GM12878 (cell line): ENCODE results near the gene OR13J1. TPM values are rescaled to one million over a fixed set of nuclear protein-coding genes. Genes with fewer than 3 reads are reported as not detected.

Experiments
- ATAC-seq: fragments of 200-7000 bp; cut with Tn5 transposase; 3 replicates; pipeline ENCODE4 v1.9.1; 2020; ENCODE audit warnings: mild to moderate bottlenecking, moderate library complexity
- BruUV-seq: library from RNA; stranded (reverse); fragments of 400-500 nt; replicated peaks from 2 replicates; lab custom pipeline; 2021; lab: Mats Ljungman, UMichigan
- CTCF ChIA-PET: fragments of 300-600 bp; sonication (Branson Sonifier 250); formaldehyde crosslinking; extraction: SDS; loops from one replicate; lab custom pipeline; 2021; ENCODE audit warnings: inconsistent platforms; lab: Yijun Ruan, JAX
- POLR2A ChIA-PET: fragments of 350-600 bp; formaldehyde crosslinking; extraction: SDS; loops from one replicate; lab custom pipeline; 2021; ENCODE audit warnings: inconsistent platforms; lab: Charles Lee
- RAD21 ChIA-PET: fragments of 300-600 bp; sonication (Branson Sonifier 250); formaldehyde crosslinking; loops from one replicate; lab custom pipeline; 2023; ENCODE audit warnings: antibody characterized with exemption; ENCODE audit not compliant: unreplicated experiment; lab: Charles Lee
- SMC1A ChIA-PET: fragments of 300-600 bp; sonication (Branson Sonifier 250); formaldehyde crosslinking; loops from one replicate; lab custom pipeline; 2023; ENCODE audit not compliant: unreplicated experiment, uncharacterized antibody; lab: Charles Lee
- DNase-seq: peaks from one replicate; pipeline ENCODE4 v3.0.0-alpha.2; 2011; ENCODE audit warnings: low read depth, low spot score
- FAIRE-seq: peaks from 3 replicates; lab custom pipeline; 2011; peaks lifted over from hg19 to GRCh38; lab: Jason Lieb, UNC
- H2AFZ ChIP-seq: 2 replicates; pipeline ENCODE4 v1.6.0; 2011; ENCODE audit warnings: low read depth, low read length, control low read depth; ENCODE audit not compliant: control insufficient read depth
- H3K27ac ChIP-seq: 2 replicates; pipeline ENCODE4 v1.5.1; 2011; ENCODE audit warnings: control low read depth; ENCODE audit not compliant: control insufficient read depth, insufficient read depth
- H3K27me3 ChIP-seq, 2 experiments: replicated peaks in 1 of 2; 2 replicates each; pipeline versions ENCODE4 v1.6.0 to v1.6.1; 2011; ENCODE audit warnings: low read length in 1 of 2; ENCODE audit not compliant: control insufficient read depth in 2 of 2, insufficient read depth in 2 of 2
- H3K36me3 ChIP-seq, 2 experiments: 2 replicates each; pipeline ENCODE4 v1.5.1; 2011; ENCODE audit warnings: low read length in 1 of 2; ENCODE audit not compliant: control insufficient read depth in 2 of 2, insufficient read depth in 2 of 2
- H3K4me1 ChIP-seq: 2 replicates; pipeline ENCODE4 v1.6.1; 2011; ENCODE audit warnings: mild to moderate bottlenecking, low read length, moderate library complexity, mixed read lengths; ENCODE audit not compliant: control insufficient read depth, insufficient read depth
- H3K4me2 ChIP-seq: 2 replicates; pipeline ENCODE4 v1.6.0; 2011; ENCODE audit warnings: control low read depth; ENCODE audit not compliant: control insufficient read depth, insufficient read depth
- H3K4me3 ChIP-seq: fragments of 200-600 bp; sonication (generic); 2 replicates; pipeline ENCODE4 v1.5.1; 2016
- H3K79me2 ChIP-seq: 2 replicates; pipeline ENCODE4 v1.6.0; 2011; ENCODE audit warnings: low read length; ENCODE audit not compliant: control insufficient read depth, insufficient read depth
- H3K9ac ChIP-seq: 2 replicates; pipeline ENCODE4 v1.8.0; 2011; ENCODE audit warnings: low read length, control low read depth, mixed read lengths; ENCODE audit not compliant: control insufficient read depth, insufficient read depth
- H3K9me3 ChIP-seq: replicated peaks from 3 replicates; pipeline ENCODE4 v1.5.1; 2011; ENCODE audit warnings: mild to moderate bottlenecking, low read length; ENCODE audit not compliant: control insufficient read depth, insufficient read depth
- H4K20me1 ChIP-seq: 2 replicates; pipeline ENCODE4 v1.6.0; 2011; ENCODE audit not compliant: control insufficient read depth, insufficient read depth
- CBX5 ChIP-seq: sonication (generic); IDR thresholded peaks from 2 replicates; pipeline ENCODE4 v1.6.1; 2016; ENCODE audit warnings: low read depth, moderate library complexity, mild to moderate bottlenecking, inconsistent platforms
- PAX5 ChIP-seq: IDR thresholded peaks from 2 replicates; pipeline ENCODE4 v1.6.1; 2011; ENCODE audit warnings: low read depth, low read length, borderline replicate concordance
- PML ChIP-seq: IDR thresholded peaks from 2 replicates; pipeline ENCODE4 v1.6.1; 2012; ENCODE audit warnings: low read length, inconsistent platforms
- SMAD5 ChIP-seq: IDR thresholded peaks from 2 replicates; pipeline ENCODE4 v1.6.1; 2016; ENCODE audit warnings: antibody characterized with exemption, low read depth
- ZNF207 ChIP-seq: fragments of 450-650 bp; IDR thresholded peaks from 2 replicates; pipeline ENCODE4 v1.6.1; 2014; ENCODE audit warnings: antibody characterized with exemption, mild to moderate bottlenecking, borderline replicate concordance
- WGBS: methylation state at CpG from one replicate; pipeline ENCODE4 v1.1.6; 2016; ENCODE audit warnings: low lambda C conversion rate; ENCODE audit not compliant: insufficient replicate concordance, insufficient coverage; ENCODE audit errors: missing lambda C conversion rate; 5-methylcytosine and 5-hydroxymethylcytosine counted together
- in situ Hi-C: fragments of 300-500 bp; cut with MboI; formaldehyde crosslinking; loops from 9 replicates; pipeline ENCODE4 v1.14.3; 2018; ENCODE audit warnings: mixed read lengths
- intact Hi-C: fragments of 100-400 bp; cut with micrococcal nuclease; formaldehyde crosslinking; loops from one replicate; pipeline ENCODE4 v1.14.2; 2022; ENCODE audit not compliant: unreplicated experiment
- polyA plus RNA-seq, 11 experiments: library from polyadenylated mRNA; depleted of rRNA in 4 of 11; unstranded in 6 of 11; stranded (reverse) in 5 of 11; fragments of >200 nt; fragmentation: Nextera tagmentation in 4 of 11; fragmentation: Illumina TruSeq in 1 of 11; extraction: Ambion mirVana in 4 of 11; extraction: Trizol in 1 of 11; gene quantifications; 1 replicate in 1 of 11; 2 replicates in 10 of 11; pipeline versions ENCODE4 v1.2.1 to v1.2.3, GENCODE V29; 2011 to 2016; ENCODE audit warnings: inconsistent platforms in 2 of 11, missing spikeins in 2 of 11, low read depth in 1 of 11
- total RNA-seq, 4 experiments: library from RNA; depleted of rRNA in 3 of 4; stranded (reverse); fragments of >200 nt in 3 of 4; fragmentation: Illumina TruSeq in 1 of 4; extraction: Trizol in 1 of 4; gene quantifications; 2 replicates each; pipeline versions ENCODE4 v1.2.1 to v1.2.3, GENCODE V29; 2013 to 2021
- TF ChIP-seq, protein P1 (sequence below): fragments of 450-650 bp; formaldehyde crosslinking; IDR thresholded peaks from 2 replicates; pipeline ENCODE4 v1.4.0; 2020; ENCODE audit warnings: mild to moderate bottlenecking, moderate library complexity
- TF ChIP-seq, protein P2 (sequence below): fragments of 450-650 bp; IDR thresholded peaks from 2 replicates; pipeline ENCODE4 v1.6.1; 2017; ENCODE audit warnings: mild to moderate bottlenecking, moderate library complexity
- TF ChIP-seq, protein P3 (sequence below): IDR thresholded peaks from 2 replicates; pipeline ENCODE4 v1.6.1; 2012; ENCODE audit warnings: low read depth, low read length, improper control_type of control experiment
- TF ChIP-seq, protein P4 (sequence below): IDR thresholded peaks from 2 replicates; pipeline ENCODE4 v1.6.1; 2011; ENCODE audit warnings: low read depth, low read length, improper control_type of control experiment, borderline replicate concordance
- TF ChIP-seq, protein P5 (sequence below): IDR thresholded peaks from 2 replicates; pipeline ENCODE4 v1.6.1; 2012; ENCODE audit warnings: low read depth, low read length, improper control_type of control experiment
- TF ChIP-seq, protein P6 (sequence below): fragments of 450-650 bp; IDR thresholded peaks from 2 replicates; pipeline ENCODE4 v1.6.1; 2014; ENCODE audit warnings: mild to moderate bottlenecking

OR13J1 gene
- total and polyA plus RNA-seq, 10 of the 15 experiments (the other 5 are each of a cell fraction or from before 2014, with no cell fraction given): not detected

DNA sequence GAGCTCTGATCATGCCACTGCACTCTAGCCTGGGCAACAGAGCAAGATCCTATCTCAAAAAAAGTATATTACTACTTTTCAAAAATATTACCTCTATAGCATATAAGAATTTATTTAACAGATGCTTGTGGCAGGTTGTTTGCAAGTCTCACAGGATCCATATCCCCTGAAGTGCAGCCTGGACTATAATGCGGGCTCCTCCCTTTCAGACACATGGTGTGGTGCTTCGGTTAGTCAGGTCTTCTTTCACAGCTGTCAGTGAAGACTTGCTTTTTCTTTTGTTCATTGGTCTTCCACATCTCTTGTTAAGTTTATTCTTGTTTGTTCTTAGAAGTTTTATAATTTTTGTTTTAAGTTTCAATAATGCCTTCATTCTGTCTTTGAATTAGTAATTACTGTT is 26.4 kb upstream of the OR13J1 start (continued):
- TF ChIP-seq ZNF207 (no peak), PML (no peak)

DNA sequence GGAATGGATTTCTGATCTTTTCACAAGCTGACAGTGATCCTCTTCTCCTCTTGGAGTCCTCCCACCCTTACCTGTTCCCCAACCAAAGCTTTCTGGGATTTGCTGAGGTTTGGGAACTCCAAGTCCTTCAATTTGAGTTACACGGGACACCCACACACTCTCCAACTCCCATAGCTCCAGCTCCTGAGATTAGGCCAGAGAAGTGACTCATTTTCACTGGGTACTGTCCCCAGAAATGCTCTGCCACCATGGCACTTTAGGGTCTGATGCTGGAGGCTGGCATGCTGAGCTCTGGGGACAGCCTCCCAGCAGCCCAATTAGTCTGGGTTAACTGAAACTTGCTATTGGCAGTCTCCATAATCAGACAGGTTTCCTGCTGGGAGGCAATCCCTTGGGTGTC is 21.9 kb upstream of the OR13J1 start:
- H3K4me1 ChIP-seq: no peaks in the 10 kb centered on the region
- H3K36me3 ChIP-seq: no peaks in the 10 kb centered on the region
- CTCF ChIA-PET: interaction anchor here (1.0 to 2.0 kb wide), 4 partner anchors 10 to 66 kb away, joined by 3 to 15 read pairs (median 4); no protein-coding TSS in a partner anchor
- no peak for DNase-seq
- no peak for ATAC-seq
- no TSS peak for BruUV-seq
- H4K20me1 ChIP-seq: no peaks in the 10 kb centered on the region
- no peaks in the 10 kb centered on the region for H3K79me2 ChIP-seq
- no peak overlapping the region for H3K27ac ChIP-seq
- RAD21 ChIA-PET: interaction anchor here (1.6 kb wide), 1 partner anchor 10 kb away, joined by 4 read pairs; no protein-coding TSS in a partner anchor
- POLR2A ChIA-PET: no interaction called here
- H3K9me3 ChIP-seq: no peaks in the 10 kb centered on the region
- FAIRE-seq: no peak
- in situ Hi-C loops (no loop called here), intact Hi-C loops (no loop called here)
- no peak overlapping the region for H2AFZ ChIP-seq
- 100% methylated on average over 1 of the region's 1 CpG for WGBS
- H3K4me2 ChIP-seq: no peak overlapping the region
- H3K9ac ChIP-seq: no peak overlapping the region
- no peak overlapping the region for H3K4me3 ChIP-seq
- H3K27me3 ChIP-seq: no peaks in the 10 kb centered on the region
- SMC1A ChIA-PET: interaction anchor here (1.2 kb wide), 1 partner anchor 53 kb away, joined by 3 read pairs; no protein-coding TSS in a partner anchor
- TF ChIP-seq, protein P1, sequence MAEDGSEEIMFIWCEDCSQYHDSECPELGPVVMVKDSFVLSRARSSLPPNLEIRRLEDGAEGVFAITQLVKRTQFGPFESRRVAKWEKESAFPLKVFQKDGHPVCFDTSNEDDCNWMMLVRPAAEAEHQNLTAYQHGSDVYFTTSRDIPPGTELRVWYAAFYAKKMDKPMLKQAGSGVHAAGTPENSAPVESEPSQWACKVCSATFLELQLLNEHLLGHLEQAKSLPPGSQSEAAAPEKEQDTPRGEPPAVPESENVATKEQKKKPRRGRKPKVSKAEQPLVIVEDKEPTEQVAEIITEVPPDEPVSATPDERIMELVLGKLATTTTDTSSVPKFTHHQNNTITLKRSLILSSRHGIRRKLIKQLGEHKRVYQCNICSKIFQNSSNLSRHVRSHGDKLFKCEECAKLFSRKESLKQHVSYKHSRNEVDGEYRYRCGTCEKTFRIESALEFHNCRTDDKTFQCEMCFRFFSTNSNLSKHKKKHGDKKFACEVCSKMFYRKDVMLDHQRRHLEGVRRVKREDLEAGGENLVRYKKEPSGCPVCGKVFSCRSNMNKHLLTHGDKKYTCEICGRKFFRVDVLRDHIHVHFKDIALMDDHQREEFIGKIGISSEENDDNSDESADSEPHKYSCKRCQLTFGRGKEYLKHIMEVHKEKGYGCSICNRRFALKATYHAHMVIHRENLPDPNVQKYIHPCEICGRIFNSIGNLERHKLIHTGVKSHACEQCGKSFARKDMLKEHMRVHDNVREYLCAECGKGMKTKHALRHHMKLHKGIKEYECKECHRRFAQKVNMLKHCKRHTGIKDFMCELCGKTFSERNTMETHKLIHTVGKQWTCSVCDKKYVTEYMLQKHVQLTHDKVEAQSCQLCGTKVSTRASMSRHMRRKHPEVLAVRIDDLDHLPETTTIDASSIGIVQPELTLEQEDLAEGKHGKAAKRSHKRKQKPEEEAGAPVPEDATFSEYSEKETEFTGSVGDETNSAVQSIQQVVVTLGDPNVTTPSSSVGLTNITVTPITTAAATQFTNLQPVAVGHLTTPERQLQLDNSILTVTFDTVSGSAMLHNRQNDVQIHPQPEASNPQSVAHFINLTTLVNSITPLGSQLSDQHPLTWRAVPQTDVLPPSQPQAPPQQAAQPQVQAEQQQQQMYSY (CRISPR knock-in tag): no peak
- TF ChIP-seq, protein P2, sequence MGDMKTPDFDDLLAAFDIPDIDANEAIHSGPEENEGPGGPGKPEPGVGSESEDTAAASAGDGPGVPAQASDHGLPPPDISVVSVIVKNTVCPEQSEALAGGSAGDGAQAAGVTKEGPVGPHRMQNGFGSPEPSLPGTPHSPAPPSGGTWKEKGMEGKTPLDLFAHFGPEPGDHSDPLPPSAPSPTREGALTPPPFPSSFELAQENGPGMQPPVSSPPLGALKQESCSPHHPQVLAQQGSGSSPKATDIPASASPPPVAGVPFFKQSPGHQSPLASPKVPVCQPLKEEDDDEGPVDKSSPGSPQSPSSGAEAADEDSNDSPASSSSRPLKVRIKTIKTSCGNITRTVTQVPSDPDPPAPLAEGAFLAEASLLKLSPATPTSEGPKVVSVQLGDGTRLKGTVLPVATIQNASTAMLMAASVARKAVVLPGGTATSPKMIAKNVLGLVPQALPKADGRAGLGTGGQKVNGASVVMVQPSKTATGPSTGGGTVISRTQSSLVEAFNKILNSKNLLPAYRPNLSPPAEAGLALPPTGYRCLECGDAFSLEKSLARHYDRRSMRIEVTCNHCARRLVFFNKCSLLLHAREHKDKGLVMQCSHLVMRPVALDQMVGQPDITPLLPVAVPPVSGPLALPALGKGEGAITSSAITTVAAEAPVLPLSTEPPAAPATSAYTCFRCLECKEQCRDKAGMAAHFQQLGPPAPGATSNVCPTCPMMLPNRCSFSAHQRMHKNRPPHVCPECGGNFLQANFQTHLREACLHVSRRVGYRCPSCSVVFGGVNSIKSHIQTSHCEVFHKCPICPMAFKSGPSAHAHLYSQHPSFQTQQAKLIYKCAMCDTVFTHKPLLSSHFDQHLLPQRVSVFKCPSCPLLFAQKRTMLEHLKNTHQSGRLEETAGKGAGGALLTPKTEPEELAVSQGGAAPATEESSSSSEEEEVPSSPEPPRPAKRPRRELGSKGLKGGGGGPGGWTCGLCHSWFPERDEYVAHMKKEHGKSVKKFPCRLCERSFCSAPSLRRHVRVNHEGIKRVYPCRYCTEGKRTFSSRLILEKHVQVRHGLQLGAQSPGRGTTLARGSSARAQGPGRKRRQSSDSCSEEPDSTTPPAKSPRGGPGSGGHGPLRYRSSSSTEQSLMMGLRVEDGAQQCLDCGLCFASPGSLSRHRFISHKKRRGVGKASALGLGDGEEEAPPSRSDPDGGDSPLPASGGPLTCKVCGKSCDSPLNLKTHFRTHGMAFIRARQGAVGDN: no peak
- TF ChIP-seq, protein P3, sequence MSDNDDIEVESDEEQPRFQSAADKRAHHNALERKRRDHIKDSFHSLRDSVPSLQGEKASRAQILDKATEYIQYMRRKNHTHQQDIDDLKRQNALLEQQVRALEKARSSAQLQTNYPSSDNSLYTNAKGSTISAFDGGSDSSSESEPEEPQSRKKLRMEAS: no peak
- TF ChIP-seq, protein P4, sequence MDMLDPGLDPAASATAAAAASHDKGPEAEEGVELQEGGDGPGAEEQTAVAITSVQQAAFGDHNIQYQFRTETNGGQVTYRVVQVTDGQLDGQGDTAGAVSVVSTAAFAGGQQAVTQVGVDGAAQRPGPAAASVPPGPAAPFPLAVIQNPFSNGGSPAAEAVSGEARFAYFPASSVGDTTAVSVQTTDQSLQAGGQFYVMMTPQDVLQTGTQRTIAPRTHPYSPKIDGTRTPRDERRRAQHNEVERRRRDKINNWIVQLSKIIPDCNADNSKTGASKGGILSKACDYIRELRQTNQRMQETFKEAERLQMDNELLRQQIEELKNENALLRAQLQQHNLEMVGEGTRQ: no peak
- no peak for TF ChIP-seq PAX5
- TF ChIP-seq SMAD5: no peak
- TF ChIP-seq, protein P5, sequence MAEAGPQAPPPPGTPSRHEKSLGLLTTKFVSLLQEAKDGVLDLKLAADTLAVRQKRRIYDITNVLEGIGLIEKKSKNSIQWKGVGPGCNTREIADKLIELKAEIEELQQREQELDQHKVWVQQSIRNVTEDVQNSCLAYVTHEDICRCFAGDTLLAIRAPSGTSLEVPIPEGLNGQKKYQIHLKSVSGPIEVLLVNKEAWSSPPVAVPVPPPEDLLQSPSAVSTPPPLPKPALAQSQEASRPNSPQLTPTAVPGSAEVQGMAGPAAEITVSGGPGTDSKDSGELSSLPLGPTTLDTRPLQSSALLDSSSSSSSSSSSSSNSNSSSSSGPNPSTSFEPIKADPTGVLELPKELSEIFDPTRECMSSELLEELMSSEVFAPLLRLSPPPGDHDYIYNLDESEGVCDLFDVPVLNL: no peak
- TF ChIP-seq CBX5: no peak
- TF ChIP-seq, protein P6, sequence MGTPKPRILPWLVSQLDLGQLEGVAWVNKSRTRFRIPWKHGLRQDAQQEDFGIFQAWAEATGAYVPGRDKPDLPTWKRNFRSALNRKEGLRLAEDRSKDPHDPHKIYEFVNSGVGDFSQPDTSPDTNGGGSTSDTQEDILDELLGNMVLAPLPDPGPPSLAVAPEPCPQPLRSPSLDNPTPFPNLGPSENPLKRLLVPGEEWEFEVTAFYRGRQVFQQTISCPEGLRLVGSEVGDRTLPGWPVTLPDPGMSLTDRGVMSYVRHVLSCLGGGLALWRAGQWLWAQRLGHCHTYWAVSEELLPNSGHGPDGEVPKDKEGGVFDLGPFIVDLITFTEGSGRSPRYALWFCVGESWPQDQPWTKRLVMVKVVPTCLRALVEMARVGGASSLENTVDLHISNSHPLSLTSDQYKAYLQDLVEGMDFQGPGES: no peak
